ENCODE measurements around the gene ERO1B.
"Not testable (repeated sequence)": the region's sequence is repeated elsewhere in the genome, so short reads cannot be mapped to it uniquely, and the experiment has no call there.

Gene ERO1B

GRCh38 chr1:236281654-236282424 lies at the start of gene ERO1B:
TSS of gene ERO1B (minus strand) at chr1:236281958. CDS start at chr1:236281783, 175 bp downstream.
- peak; percentile 96 for DNase-seq

- not testable (repeated sequence) for DNase-seq
Measured at GRCh38 chr1:236331412-236331811, 49.7 kb upstream of the ERO1B start.

GRCh38 chr1:236326432-236326831 lies 44.7 kb upstream of the ERO1B start:
- DNase-seq = no peak

- no peak for DNase-seq
Measured at GRCh38 chr1:236325567-236325966, 43.8 kb upstream of the ERO1B start.

- no peak for DNase-seq
Measured at GRCh38 chr1:236323819-236324411, 42.2 kb upstream of the ERO1B start.

GRCh38 chr1:236322566-236323409 lies 41.0 kb upstream of the ERO1B start:
- no peak for DNase-seq

GRCh38 chr1:236321101-236321500 lies 39.3 kb upstream of the ERO1B start:
- no peak for DNase-seq

GRCh38 chr1:236320671-236321070 lies 38.9 kb upstream of the ERO1B start:
- no peak for DNase-seq

- no peak for DNase-seq
Measured at GRCh38 chr1:236320214-236320613, 38.5 kb upstream of the ERO1B start.

GRCh38 chr1:236316437-236316836 lies 34.7 kb upstream of the ERO1B start:
- DNase-seq = no peak

- no peak for DNase-seq
Measured at GRCh38 chr1:236315518-236315917, 33.8 kb upstream of the ERO1B start.

- DNase-seq = no peak
Measured at GRCh38 chr1:236315092-236315491, 33.3 kb upstream of the ERO1B start.

- DNase-seq = not testable (repeated sequence)
Measured at GRCh38 chr1:236314050-236314449, 32.3 kb upstream of the ERO1B start.

GRCh38 chr1:236313427-236313826 lies 31.7 kb upstream of the ERO1B start:
- no peak for DNase-seq

GRCh38 chr1:236311040-236311439 lies 29.3 kb upstream of the ERO1B start:
- DNase-seq = no peak

GRCh38 chr1:236308827-236309226 lies 27.1 kb upstream of the ERO1B start:
- DNase-seq = no peak

- DNase-seq = no peak
Measured at GRCh38 chr1:236307435-236307834, 25.7 kb upstream of the ERO1B start.

GRCh38 chr1:236304682-236305081 lies 22.9 kb upstream of the ERO1B start:
- no peak for DNase-seq

GRCh38 chr1:236303675-236304074 lies 21.9 kb upstream of the ERO1B start:
- no peak for DNase-seq

GRCh38 chr1:236302941-236303340 lies 21.2 kb upstream of the ERO1B start:
- DNase-seq = no peak

GRCh38 chr1:236301958-236302335 lies 20.2 kb upstream of the ERO1B start:
- no peak for DNase-seq

- no peak for DNase-seq
Measured at GRCh38 chr1:236301080-236301957, 19.6 kb upstream of the ERO1B start.

GRCh38 chr1:236297161-236297560 lies 15.4 kb upstream of the ERO1B start:
- no peak for DNase-seq
